ENCODE data around the gene SPATA32.

GRCh38 chr17:45300060-45300751 lies 38.3 kb upstream of the SPATA32 start:
- TF ChIP-seq CTCF (IDR thresholded peaks at IDR 0.05) (no peak), POLR2A (IDR thresholded peaks at IDR 0.05) (no peak)
